ENCODE results near the gene CYB561.

CYB561 gene

GRCh38 chr17:63491413-63491812, 45.3 kb upstream of the CYB561 start:
- TF ChIP-seq CTCF (IDR thresholded peaks at IDR 0.05; ENCODE audit: extremely low read depth, missing control alignments) = no peak
- DNase-seq (ENCODE audit: low spot score) = no peak

- no peak for DNase-seq (ENCODE audit: low spot score)
- TF ChIP-seq CTCF (IDR thresholded peaks at IDR 0.05; ENCODE audit: extremely low read depth, missing control alignments) = no peak
Observed at GRCh38 chr17:63490858-63491400, 44.8 kb upstream of the CYB561 start.

GRCh38 chr17:63490329-63490728, 44.2 kb upstream of the CYB561 start:
- DNase-seq (ENCODE audit: low spot score) = no peak
- TF ChIP-seq CTCF (IDR thresholded peaks at IDR 0.05; ENCODE audit: extremely low read depth, missing control alignments) = no peak

- TF ChIP-seq CTCF (IDR thresholded peaks at IDR 0.05; ENCODE audit: extremely low read depth, missing control alignments) = no peak
- DNase-seq (ENCODE audit: low spot score) = no peak
Observed at GRCh38 chr17:63489291-63489690, 43.2 kb upstream of the CYB561 start.

- no peak for DNase-seq (ENCODE audit: low spot score)
- no peak for TF ChIP-seq CTCF (IDR thresholded peaks at IDR 0.05; ENCODE audit: extremely low read depth, missing control alignments)
Observed at GRCh38 chr17:63488851-63489250, 42.7 kb upstream of the CYB561 start.

GRCh38 chr17:63487014-63487339, 40.9 kb upstream of the CYB561 start:
- TF ChIP-seq CTCF (IDR thresholded peaks at IDR 0.05; ENCODE audit: extremely low read depth, missing control alignments) = no peak

GRCh38 chr17:63486317-63487013, 40.4 kb upstream of the CYB561 start:
- DNase-seq (ENCODE audit: low spot score) = no peak
- TF ChIP-seq CTCF (IDR thresholded peaks at IDR 0.05; ENCODE audit: extremely low read depth, missing control alignments) = no peak

More at GRCh38 chr17:63487014-63487339, 40.9 kb upstream of the CYB561 start:
- DNase-seq (ENCODE audit: low spot score) = no peak

Measured in GM20000 (cell line).